ENCODE measurements around the gene FMN1. TPM values are rescaled to one million over a fixed set of nuclear protein-coding genes. Genes with fewer than 3 reads are reported as not detected.

FMN1 gene
- total and polyA plus RNA-seq, 12 donors, result 0.22 to 5.5 (median 3.3) TPM

DNA sequence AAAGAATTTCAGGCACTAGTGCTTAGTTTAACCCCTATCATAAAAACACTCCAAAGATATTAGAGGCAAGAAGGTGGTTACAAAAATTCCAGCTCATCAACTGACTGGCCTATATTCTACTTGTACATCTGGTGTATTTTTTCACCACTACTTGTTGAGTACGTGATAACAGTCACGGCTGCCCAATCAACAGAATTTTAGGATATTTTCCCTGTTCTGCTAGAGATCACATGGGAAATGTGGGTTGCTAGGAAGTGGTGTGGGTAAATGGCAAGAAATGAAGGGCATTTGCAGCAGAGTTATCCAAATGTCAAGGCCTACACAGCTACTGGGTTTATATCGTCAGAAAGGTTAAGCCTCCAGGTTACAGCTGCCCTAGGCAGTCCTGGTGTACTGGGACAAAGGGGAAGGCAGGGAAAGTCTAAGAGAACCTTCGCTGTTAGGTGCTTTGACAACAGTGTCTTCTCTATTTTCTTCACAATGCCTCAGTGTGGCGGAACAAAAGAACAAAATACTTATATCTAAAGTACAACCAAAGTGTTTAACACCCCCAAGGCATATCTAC lies 81.9 kb downstream of the FMN1 start:
- no peak overlapping the region for H3K27ac ChIP-seq
- no peaks in the 10 kb centered on the region for H3K27me3 ChIP-seq
- ATAC-seq, result no peak
- no peak overlapping the region for H3K4me3 ChIP-seq
- TF ChIP-seq, protein P1, sequence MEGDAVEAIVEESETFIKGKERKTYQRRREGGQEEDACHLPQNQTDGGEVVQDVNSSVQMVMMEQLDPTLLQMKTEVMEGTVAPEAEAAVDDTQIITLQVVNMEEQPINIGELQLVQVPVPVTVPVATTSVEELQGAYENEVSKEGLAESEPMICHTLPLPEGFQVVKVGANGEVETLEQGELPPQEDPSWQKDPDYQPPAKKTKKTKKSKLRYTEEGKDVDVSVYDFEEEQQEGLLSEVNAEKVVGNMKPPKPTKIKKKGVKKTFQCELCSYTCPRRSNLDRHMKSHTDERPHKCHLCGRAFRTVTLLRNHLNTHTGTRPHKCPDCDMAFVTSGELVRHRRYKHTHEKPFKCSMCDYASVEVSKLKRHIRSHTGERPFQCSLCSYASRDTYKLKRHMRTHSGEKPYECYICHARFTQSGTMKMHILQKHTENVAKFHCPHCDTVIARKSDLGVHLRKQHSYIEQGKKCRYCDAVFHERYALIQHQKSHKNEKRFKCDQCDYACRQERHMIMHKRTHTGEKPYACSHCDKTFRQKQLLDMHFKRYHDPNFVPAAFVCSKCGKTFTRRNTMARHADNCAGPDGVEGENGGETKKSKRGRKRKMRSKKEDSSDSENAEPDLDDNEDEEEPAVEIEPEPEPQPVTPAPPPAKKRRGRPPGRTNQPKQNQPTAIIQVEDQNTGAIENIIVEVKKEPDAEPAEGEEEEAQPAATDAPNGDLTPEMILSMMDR (IDR thresholded peaks at IDR 0.05), result no peak
- no peak for DNase-seq
- peaks cover 0 to 4% (median 0%) of the 10 kb centered on the region in 11 donors for H3K9me3 ChIP-seq
- intact Hi-C loops (cut with DNase I), result no loop called here
- WGBS, 2 donors, result 69 to 74% methylated on average over 5 of the region's 5 CpGs
- H3K36me3 ChIP-seq, result no peaks in the 10 kb centered on the region
- H3K4me1 ChIP-seq, result no peaks in the 10 kb centered on the region

DNA sequence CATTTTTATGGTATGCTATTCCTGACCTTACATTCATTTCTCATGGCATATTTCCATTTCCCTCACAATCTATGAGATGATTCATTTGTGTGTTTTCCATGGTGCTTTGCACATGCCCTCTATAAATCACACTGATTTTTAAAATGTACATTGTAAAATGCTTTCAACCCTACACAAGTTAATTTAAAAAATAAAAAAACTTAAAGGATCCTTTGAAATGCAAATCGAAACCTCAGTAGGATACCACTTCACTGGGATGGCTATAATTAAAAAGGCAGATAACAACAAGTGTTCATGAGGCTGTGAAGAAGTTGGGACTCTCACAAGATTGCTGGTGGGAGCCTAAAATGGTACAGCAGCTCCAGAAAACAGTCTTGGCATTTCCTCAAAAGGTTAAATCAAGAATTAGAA lies 83.5 kb downstream of the FMN1 start:
- H3K4me1 ChIP-seq, result no peaks in the 10 kb centered on the region
- no peaks in the 10 kb centered on the region for H3K36me3 ChIP-seq
- TF ChIP-seq, protein P1 (IDR thresholded peaks at IDR 0.05), result no peak
- no peak overlapping the region for H3K27ac ChIP-seq
- no peak overlapping the region for H3K4me3 ChIP-seq
- no peaks in the 10 kb centered on the region for H3K27me3 ChIP-seq
- H3K9me3 ChIP-seq, result peaks cover 0 to 4% (median 0%) of the 10 kb centered on the region in 11 donors
- 15 to 19% methylated on average over 1 of the region's 1 CpG for WGBS, 2 donors
- ATAC-seq (no peak), DNase-seq (no peak)
- intact Hi-C loops (cut with DNase I), result no loop called here

DNA sequence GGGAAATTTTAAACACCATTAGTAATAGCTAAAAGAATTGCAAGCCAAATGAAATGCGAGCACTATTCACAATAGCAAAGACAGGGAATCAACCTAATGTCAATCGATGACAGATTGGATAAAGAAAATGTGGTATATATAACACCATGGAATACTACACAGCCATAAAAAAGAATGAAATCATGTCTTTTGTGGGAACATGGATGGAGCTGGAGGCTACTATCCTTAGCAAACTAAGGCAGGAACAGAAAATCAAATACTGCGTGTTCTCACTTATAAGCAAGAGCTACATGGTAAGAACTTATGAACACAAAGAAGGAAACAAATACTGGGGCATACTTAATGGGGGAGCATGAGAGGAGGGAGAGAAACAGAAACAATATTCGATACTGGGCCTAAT lies 85.2 kb downstream of the FMN1 start:
- DNase-seq, result no peak
- Histone ChIP-seq H3K36me3 (no peaks in the 10 kb centered on the region), H3K27ac (no peak overlapping the region), H3K4me3 (no peak overlapping the region), H3K9me3 (peaks cover 0 to 4% (median 0%) of the 10 kb centered on the region in 11 donors), H3K27me3 (no peaks in the 10 kb centered on the region), H3K4me1 (peaks cover 0 to 8% (median 0%) of the 10 kb centered on the region in 9 donors)
- TF ChIP-seq, protein P1 (IDR thresholded peaks at IDR 0.05), result no peak
- WGBS, 2 donors, result 92 to 93% methylated on average over 4 of the region's 4 CpGs
- intact Hi-C loops (cut with DNase I), result no loop called here
- ATAC-seq, result no peak

DNA sequence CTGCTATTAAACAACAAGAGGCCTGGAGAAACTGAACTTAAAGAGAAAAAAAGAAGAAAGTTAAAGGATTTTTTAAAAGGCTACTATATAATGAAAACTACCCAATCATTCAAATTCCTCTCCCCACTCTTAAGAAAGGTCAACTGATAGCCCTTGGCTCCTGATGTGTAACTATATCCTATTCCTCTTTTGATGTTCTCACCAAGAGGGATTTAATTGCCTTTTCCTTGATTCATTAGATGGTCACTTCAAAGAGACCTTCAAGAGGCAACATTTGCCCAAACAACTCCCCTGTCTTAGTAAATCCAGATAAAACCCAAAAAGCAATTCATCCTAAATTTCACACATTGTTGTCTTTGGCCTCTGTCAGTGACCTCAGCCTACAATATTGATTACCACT lies 86.0 kb downstream of the FMN1 start:
- intact Hi-C loops (cut with DNase I), result no loop called here
- Histone ChIP-seq H3K4me3 (no peak overlapping the region), H3K36me3 (no peaks in the 10 kb centered on the region), H3K27ac (no peak overlapping the region), H3K4me1 (peaks cover 0 to 13% (median 0%) of the 10 kb centered on the region in 9 donors), H3K27me3 (no peaks in the 10 kb centered on the region), H3K9me3 (peaks cover 0 to 4% (median 0%) of the 10 kb centered on the region in 11 donors)
- no peak for ATAC-seq
- TF ChIP-seq, protein P1 (IDR thresholded peaks at IDR 0.05), result no peak
- no peak for DNase-seq
